HepG2 (cell line): Measurements from ENCODE around the gene MGAT5.

Experiments used
- ARID3A ChIP-seq: IDR thresholded peaks from 2 replicates; pipeline ENCODE4 v1.6.1; 2012; ENCODE audit warnings: low read depth, low read length, improper control_type of control experiment
- MEIS1 ChIP-seq: sonication (generic); formaldehyde crosslinking; IDR thresholded peaks from 2 replicates; pipeline ENCODE4 v1.9.0; 2021; ENCODE audit warnings: mild to moderate bottlenecking, missing genetic modification reagents, moderate library complexity, borderline replicate concordance
- PPARG ChIP-seq: conservative IDR thresholded peaks from 2 replicates; pipeline ENCODE4 v1.6.1; 2016; ENCODE audit warnings: missing biosample characterization, missing genetic modification reagents
- TRIM24 ChIP-seq: sonication (generic); formaldehyde crosslinking; IDR thresholded peaks from 2 replicates; pipeline ENCODE4 v1.8.0; 2022; ENCODE audit warnings: mild to moderate bottlenecking, missing genetic modification reagents
- ZNF605 ChIP-seq: sonication (generic); formaldehyde crosslinking; IDR thresholded peaks from 2 replicates; pipeline ENCODE4 v1.8.0; 2022; ENCODE audit warnings: mild to moderate bottlenecking, missing genetic modification reagents

GRCh38 chr2:134393075-134393461 is 139.2 kb downstream of the MGAT5 start:
- TF ChIP-seq PPARG (CRISPR knock-in tag) = no peak
- TF ChIP-seq ARID3A = no peak
- no peak for TF ChIP-seq ZNF605 (CRISPR knock-in tag)
- TF ChIP-seq MEIS1 (CRISPR knock-in tag) = no peak
- TF ChIP-seq TRIM24 (CRISPR knock-in tag) = no peak
